ENCODE data around the gene CCDC47. TPM values are rescaled to one million over a fixed set of nuclear protein-coding genes. Genes with fewer than 3 reads are reported as not detected.

The CCDC47 gene
- total RNA-seq, 1 donor from 2014 or later, result 55.9 TPM

DNA sequence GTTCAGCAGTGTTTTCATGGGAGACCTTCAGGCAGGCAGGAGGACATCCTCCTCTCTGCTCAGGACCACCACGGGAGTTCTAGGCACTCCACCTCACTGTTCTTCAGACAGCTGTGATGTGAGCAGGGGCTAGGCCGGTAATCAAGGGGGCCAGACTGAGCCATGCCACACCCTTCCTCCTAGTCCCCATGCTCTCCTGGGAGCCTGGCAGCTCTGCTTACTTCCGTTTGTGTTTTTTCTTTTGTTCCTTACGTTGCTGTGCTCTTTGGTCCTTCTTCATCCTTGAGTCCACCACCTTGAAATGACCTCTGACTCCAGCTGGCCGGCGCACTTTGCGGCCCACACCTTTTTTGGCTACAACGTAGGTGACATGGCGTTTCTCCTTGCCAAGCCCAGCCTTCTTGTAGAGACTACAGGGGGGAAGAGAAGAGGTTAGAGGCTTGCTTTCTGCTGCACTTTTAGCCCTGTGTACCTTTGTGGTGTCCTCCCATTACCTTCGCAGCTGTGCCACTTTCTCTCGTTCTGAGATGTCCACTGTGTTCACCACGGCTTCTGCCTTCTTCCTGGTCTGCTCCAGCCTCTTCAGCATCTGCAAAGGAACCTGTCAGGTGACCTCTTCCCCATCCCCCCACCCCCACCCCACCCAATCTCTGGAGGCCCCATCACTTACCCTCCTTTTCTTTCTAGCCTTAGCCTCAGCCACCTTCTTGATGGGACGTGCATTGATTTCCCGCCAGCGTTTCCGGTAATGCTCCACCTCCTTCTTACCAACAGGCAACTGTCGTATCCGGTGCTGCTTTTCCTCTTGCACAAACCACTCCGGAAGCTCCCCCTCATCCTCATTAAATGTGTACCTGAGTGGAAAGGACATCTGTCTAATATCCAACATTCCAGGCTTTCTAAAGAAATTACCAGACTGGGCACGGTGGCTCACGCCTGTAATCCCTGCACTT lies 46.5 kb upstream of the CCDC47 start:
- no peak for TF ChIP-seq CTCF (IDR thresholded peaks at IDR 0.05; ENCODE audit: unreplicated experiment)
- peaks cover 51% of the 10 kb centered on the region for H3K36me3 Mint-ChIP-seq
- H3K9me3 Mint-ChIP-seq, result no peaks in the 10 kb centered on the region
- DNase-seq (ENCODE audit: low spot score in 2 of 2, unreplicated experiment in 2 of 2), result no peak
- no peak overlapping the region for H3K4me3 Mint-ChIP-seq
- no peaks in the 10 kb centered on the region for H3K27me3 Mint-ChIP-seq (ENCODE audit: low read depth)
- H3K4me1 Mint-ChIP-seq, result no peaks in the 10 kb centered on the region
- H3K27ac Mint-ChIP-seq, result no peak overlapping the region

DNA sequence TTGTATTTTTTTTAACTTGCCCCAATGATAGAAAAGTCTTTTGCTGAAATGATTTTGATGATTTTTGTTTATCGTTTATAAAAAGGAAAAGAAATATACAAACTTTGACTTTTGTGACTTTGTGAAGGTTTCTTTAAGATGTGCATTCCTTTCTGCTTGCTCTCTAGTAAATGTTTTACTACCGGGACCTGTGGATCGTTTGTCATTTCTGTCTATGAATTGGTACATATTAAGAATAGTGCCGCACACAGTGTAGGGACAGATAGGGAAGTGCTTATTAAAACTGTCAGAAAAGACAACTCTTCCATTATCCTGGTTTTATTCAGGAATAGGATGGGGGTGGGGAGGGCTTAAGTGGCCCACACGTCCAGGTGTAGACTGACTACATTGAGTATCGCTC lies 45.7 kb upstream of the CCDC47 start:
- DNase-seq (ENCODE audit: low spot score in 2 of 2, unreplicated experiment in 2 of 2), result no peak
- no peak for TF ChIP-seq CTCF (IDR thresholded peaks at IDR 0.05; ENCODE audit: unreplicated experiment)
- Mint-ChIP-seq H3K4me3 (no peak overlapping the region), H3K4me1 (no peaks in the 10 kb centered on the region), H3K9me3 (no peaks in the 10 kb centered on the region), H3K27ac (no peak overlapping the region), H3K27me3 (ENCODE audit: low read depth) (no peaks in the 10 kb centered on the region), H3K36me3 (peaks cover 49% of the 10 kb centered on the region)

GRCh38 chr17:63817736-63818385 lies 44.5 kb upstream of the CCDC47 start:
- Mint-ChIP-seq H3K9me3 (no peaks in the 10 kb centered on the region), H3K4me1 (no peaks in the 10 kb centered on the region), H3K27ac (no peak overlapping the region), H3K36me3 (peaks cover 49% of the 10 kb centered on the region), H3K27me3 (ENCODE audit: low read depth) (no peaks in the 10 kb centered on the region), H3K4me3 (no peak overlapping the region)
- no peak for TF ChIP-seq CTCF (IDR thresholded peaks at IDR 0.05; ENCODE audit: unreplicated experiment)
- no peak for DNase-seq (ENCODE audit: low spot score in 2 of 2, unreplicated experiment in 2 of 2)

- no peak for DNase-seq (ENCODE audit: low spot score in 2 of 2, unreplicated experiment in 2 of 2)
- Mint-ChIP-seq H3K27ac (no peak overlapping the region), H3K27me3 (ENCODE audit: low read depth) (no peaks in the 10 kb centered on the region), H3K9me3 (no peaks in the 10 kb centered on the region), H3K4me1 (no peaks in the 10 kb centered on the region), H3K4me3 (no peak overlapping the region), H3K36me3 (peaks cover 53% of the 10 kb centered on the region)
- no peak for TF ChIP-seq CTCF (IDR thresholded peaks at IDR 0.05; ENCODE audit: unreplicated experiment)
These were observed 43.3 kb upstream of the CCDC47 start for GRCh38 chr17:63816669-63817068.

GRCh38 chr17:63816123-63816522 lies 42.7 kb upstream of the CCDC47 start:
- Mint-ChIP-seq H3K36me3 (peaks cover 52% of the 10 kb centered on the region), H3K27me3 (ENCODE audit: low read depth) (no peaks in the 10 kb centered on the region), H3K9me3 (no peaks in the 10 kb centered on the region), H3K4me1 (no peaks in the 10 kb centered on the region), H3K4me3 (no peak overlapping the region), H3K27ac (no peak overlapping the region)
- no peak for TF ChIP-seq CTCF (IDR thresholded peaks at IDR 0.05; ENCODE audit: unreplicated experiment)
- DNase-seq (ENCODE audit: low spot score in 2 of 2, unreplicated experiment in 2 of 2), result no peak
